DND-41 (cell line): ENCODE measurements around the gene RBM10.

Source experiments
- ATAC-seq: fragments of 200-7000 bp; cut with Tn5 transposase; 3 replicates; pipeline ENCODE4 v1.9.1; 2021; ENCODE audit warnings: low read depth; ENCODE audit not compliant: insufficient read depth
- DNase-seq: peaks from one replicate; pipeline ENCODE4 v3.0.0-alpha.2; 2020
- H2AFZ ChIP-seq: 2 replicates; pipeline ENCODE4 v1.6.0; 2012; ENCODE audit warnings: low read depth, low read length
- H3K27ac ChIP-seq: 2 replicates; pipeline ENCODE4 v1.5.1; 2012; ENCODE audit warnings: low read length, inconsistent platforms
- H3K27me3 ChIP-seq: fragments of 200-600 bp; sonication (generic); 2 replicates; pipeline ENCODE4 v1.6.0; 2012; ENCODE audit warnings: low read length, mild to moderate bottlenecking, inconsistent platforms; ENCODE audit not compliant: insufficient read depth, poor library complexity
- H3K36me3 ChIP-seq: 2 replicates; pipeline ENCODE4 v1.5.1; 2012; ENCODE audit warnings: low read length, inconsistent platforms; ENCODE audit not compliant: insufficient read depth
- H3K4me1 ChIP-seq: 2 replicates; pipeline ENCODE4 v1.5.1; 2012; ENCODE audit warnings: mild to moderate bottlenecking, low read length; ENCODE audit not compliant: insufficient read depth
- H3K4me2 ChIP-seq: 2 replicates; pipeline ENCODE4 v1.6.0; 2012; ENCODE audit warnings: mild to moderate bottlenecking, moderate library complexity, low read length, inconsistent platforms; ENCODE audit not compliant: insufficient read depth
- H3K4me3 ChIP-seq, 2 experiments: fragments of 200-600 bp in 1 of 2; shearing (Covaris generic) in 1 of 2; 2 replicates each; pipeline ENCODE4 v1.5.1; 2012 to 2016; ENCODE audit warnings: inconsistent platforms in 2 of 2, low read length in 2 of 2, mild to moderate bottlenecking in 2 of 2, low read depth in 1 of 2, moderate library complexity in 1 of 2
- H3K79me2 ChIP-seq: 2 replicates; pipeline ENCODE4 v1.6.0; 2012; ENCODE audit warnings: low read length, inconsistent platforms; ENCODE audit not compliant: insufficient read depth
- H3K9ac ChIP-seq: 2 replicates; pipeline ENCODE4 v1.6.0; 2012; ENCODE audit warnings: low read depth, mild to moderate bottlenecking, inconsistent platforms, low read length, moderate library complexity
- H3K9me3 ChIP-seq: 2 replicates; pipeline ENCODE4 v1.5.1; 2012; ENCODE audit warnings: low read length, moderate library complexity, mild to moderate bottlenecking, inconsistent platforms; ENCODE audit not compliant: insufficient read depth, severe bottlenecking
- H4K20me1 ChIP-seq: 2 replicates; pipeline ENCODE4 v1.6.0; 2012; ENCODE audit warnings: low read length; ENCODE audit not compliant: insufficient read depth
- EZH2 ChIP-seq: IDR thresholded peaks from 3 replicates; pipeline ENCODE4 v1.6.1; 2012; ENCODE audit warnings: borderline replicate concordance, low read depth, mild to moderate bottlenecking, moderate library complexity, low read length, inconsistent platforms; ENCODE audit not compliant: severe bottlenecking
- TF ChIP-seq, protein P1 (sequence below): IDR thresholded peaks from 2 replicates; pipeline ENCODE4 v1.5.1; 2012; ENCODE audit warnings: borderline replicate concordance, low read length, moderate library complexity, mild to moderate bottlenecking; ENCODE audit not compliant: poor library complexity, severe bottlenecking; ENCODE audit errors: extremely low read depth

The RBM10 gene

DNA sequence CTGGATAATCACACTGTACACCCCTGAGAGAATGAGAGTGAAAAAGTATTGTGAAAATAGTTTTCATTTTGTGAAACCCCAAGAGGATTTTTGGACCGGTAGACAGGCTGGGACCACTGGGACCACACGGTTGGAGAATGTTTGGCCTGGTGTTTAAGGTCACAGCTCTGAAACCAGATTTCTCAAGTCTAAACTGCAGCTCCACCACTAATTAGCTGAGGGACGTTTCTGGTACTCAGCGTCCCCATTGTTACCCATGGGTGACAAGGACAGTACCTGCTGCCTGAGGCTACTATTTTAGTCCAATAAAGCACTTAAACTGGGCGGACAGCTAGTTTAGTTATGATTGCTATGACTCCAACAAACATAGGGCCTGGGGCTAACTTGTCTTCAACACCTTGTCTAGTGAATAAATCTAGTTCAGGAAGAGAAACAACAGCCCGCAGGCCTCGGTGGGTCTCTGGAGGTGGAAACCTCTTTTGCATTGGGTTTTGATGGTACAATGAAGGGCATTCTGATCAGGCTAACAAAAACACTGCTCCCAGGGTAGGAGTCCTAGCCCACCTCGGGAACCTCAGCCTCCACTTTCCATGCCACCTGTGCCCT lies 87.3 kb downstream of the RBM10 start:
- H2AFZ ChIP-seq, result peak overlapping the region; percentile 82
- ATAC-seq, result no peak

GRCh38 chrX:47232803-47233332 lies 87.8 kb downstream of the RBM10 start, which contains the start of gene USP11:
TSS of gene USP11 (plus strand) at chrX:47233009. CDS start at chrX:47233044, 35 bp downstream.
- peak within 1 kb of the TSS; percentile 88 for H3K9ac ChIP-seq
- no peak for TF ChIP-seq EZH2
- TF ChIP-seq, protein P1, sequence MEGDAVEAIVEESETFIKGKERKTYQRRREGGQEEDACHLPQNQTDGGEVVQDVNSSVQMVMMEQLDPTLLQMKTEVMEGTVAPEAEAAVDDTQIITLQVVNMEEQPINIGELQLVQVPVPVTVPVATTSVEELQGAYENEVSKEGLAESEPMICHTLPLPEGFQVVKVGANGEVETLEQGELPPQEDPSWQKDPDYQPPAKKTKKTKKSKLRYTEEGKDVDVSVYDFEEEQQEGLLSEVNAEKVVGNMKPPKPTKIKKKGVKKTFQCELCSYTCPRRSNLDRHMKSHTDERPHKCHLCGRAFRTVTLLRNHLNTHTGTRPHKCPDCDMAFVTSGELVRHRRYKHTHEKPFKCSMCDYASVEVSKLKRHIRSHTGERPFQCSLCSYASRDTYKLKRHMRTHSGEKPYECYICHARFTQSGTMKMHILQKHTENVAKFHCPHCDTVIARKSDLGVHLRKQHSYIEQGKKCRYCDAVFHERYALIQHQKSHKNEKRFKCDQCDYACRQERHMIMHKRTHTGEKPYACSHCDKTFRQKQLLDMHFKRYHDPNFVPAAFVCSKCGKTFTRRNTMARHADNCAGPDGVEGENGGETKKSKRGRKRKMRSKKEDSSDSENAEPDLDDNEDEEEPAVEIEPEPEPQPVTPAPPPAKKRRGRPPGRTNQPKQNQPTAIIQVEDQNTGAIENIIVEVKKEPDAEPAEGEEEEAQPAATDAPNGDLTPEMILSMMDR, result no peak
- H3K36me3 ChIP-seq, result peaks cover 25% of the 10 kb centered on the region
- DNase-seq (peak; percentile 84), ATAC-seq (peak; percentile 69)
- peak within 1 kb of the TSS; percentile 98 for H3K27ac ChIP-seq
- H4K20me1 ChIP-seq, result peaks cover 9% of the 10 kb centered on the region; the same call in 1 of the 2 replicates
- H2AFZ ChIP-seq, result peak within 1 kb of the TSS; percentile 82
- H3K4me3 ChIP-seq, result peak within 1 kb of the TSS; percentile 57 to 76
- no peaks in the 10 kb centered on the region for H3K9me3 ChIP-seq
- no peaks in the 10 kb centered on the region for H3K27me3 ChIP-seq
- H3K4me2 ChIP-seq, result peak within 1 kb of the TSS; percentile 78
- peaks cover 45% of the 10 kb centered on the region for H3K79me2 ChIP-seq
- peaks cover 36% of the 10 kb centered on the region for H3K4me1 ChIP-seq

More for the DNA sequence above, 87.3 kb downstream of the RBM10 start:
- TF ChIP-seq, protein P1, result no peak
- no peak for TF ChIP-seq EZH2
- Histone ChIP-seq H4K20me1 (peaks cover 9% of the 10 kb centered on the region; the same call in 1 of the 2 replicates), H3K9ac (peak overlapping the region; percentile 88), H3K4me2 (peak overlapping the region; percentile 78), H3K79me2 (peaks cover 40% of the 10 kb centered on the region), H3K9me3 (no peaks in the 10 kb centered on the region), H3K27ac (peak overlapping the region; percentile 98), H3K4me1 (peaks cover 36% of the 10 kb centered on the region), H3K4me3 (peak overlapping the region; percentile 43 to 76; a peak in 3 of 4 replicates), H3K36me3 (peaks cover 29% of the 10 kb centered on the region), H3K27me3 (no peaks in the 10 kb centered on the region)
- DNase-seq, result no peak

GRCh38 chrX:47233333-47234113 lies 88.5 kb downstream of the RBM10 start:
- Histone ChIP-seq H3K27me3 (no peaks in the 10 kb centered on the region), H3K79me2 (peaks cover 52% of the 10 kb centered on the region), H3K4me3 (peak overlapping the region; percentile 57 to 76), H3K4me2 (peak overlapping the region; percentile 63; the same call in 1 of the 2 replicates), H4K20me1 (peaks cover 9% of the 10 kb centered on the region; the same call in 1 of the 2 replicates), H3K4me1 (peaks cover 36% of the 10 kb centered on the region), H3K9me3 (no peaks in the 10 kb centered on the region), H3K27ac (peak overlapping the region; percentile 98), H3K9ac (peak overlapping the region; percentile 88), H3K36me3 (peaks cover 20% of the 10 kb centered on the region), H2AFZ (peak overlapping the region; percentile 82; the same call in 1 of the 2 replicates)
- DNase-seq (peak; percentile 96), ATAC-seq (peak; percentile 87)
- TF ChIP-seq, protein P1, result no peak
- no peak for TF ChIP-seq EZH2
